ENCODE data around the gene ARMH3. TPM values are rescaled to one million over a fixed set of nuclear protein-coding genes. Genes with fewer than 3 reads are reported as not detected.

The ARMH3 gene
- total and polyA plus RNA-seq, 2 experiments from 2014 or later = 8.7 to 11.1 TPM

DNA sequence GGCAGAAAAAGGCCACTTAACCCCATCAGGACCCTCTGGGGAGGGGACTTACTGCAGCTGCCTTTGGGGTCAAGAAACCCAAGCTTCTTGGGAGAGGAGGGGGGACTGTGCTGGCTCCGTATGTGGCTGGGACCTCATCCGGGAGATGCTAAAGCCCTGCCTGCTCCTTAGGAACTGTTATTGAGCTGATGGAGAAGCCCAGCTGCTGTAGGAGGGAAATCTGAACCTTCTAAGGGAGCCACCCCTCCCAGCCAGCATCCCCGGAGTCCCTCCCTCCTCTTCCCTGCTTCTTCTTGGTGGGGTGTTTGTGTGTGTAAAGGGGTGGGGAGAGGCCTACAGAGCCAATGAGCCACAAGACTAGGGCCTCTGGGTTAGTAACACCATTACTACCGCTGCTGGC, 220.6 kb downstream of the ARMH3 start:
- TF ChIP-seq POLR2AphosphoS5 (IDR thresholded peaks at IDR 0.05; ENCODE audit: low read depth) (no peak), EZH2 (IDR thresholded peaks at IDR 0.05; ENCODE audit: low read depth, unreplicated experiment) (no peak), EZH2phosphoT487 (IDR thresholded peaks at IDR 0.05; ENCODE audit: unreplicated experiment) (no peak), JUNB (IDR thresholded peaks at IDR 0.05; ENCODE audit: unreplicated experiment) (no peak), STAT1 (IDR thresholded peaks at IDR 0.05; ENCODE audit: unreplicated experiment) (no peak), ZNF114 (CRISPR knock-in tag; IDR thresholded peaks at IDR 0.05) (no peak), NANOG (IDR thresholded peaks at IDR 0.05; ENCODE audit: borderline replicate concordance) (no peak), ZNF331 (CRISPR knock-in tag; IDR thresholded peaks at IDR 0.05; ENCODE audit: low read depth) (no peak), CREB1 (CRISPR knock-in tag; IDR thresholded peaks at IDR 0.05; ENCODE audit: low read depth) (no peak)
- TF ChIP-seq, protein P1, sequence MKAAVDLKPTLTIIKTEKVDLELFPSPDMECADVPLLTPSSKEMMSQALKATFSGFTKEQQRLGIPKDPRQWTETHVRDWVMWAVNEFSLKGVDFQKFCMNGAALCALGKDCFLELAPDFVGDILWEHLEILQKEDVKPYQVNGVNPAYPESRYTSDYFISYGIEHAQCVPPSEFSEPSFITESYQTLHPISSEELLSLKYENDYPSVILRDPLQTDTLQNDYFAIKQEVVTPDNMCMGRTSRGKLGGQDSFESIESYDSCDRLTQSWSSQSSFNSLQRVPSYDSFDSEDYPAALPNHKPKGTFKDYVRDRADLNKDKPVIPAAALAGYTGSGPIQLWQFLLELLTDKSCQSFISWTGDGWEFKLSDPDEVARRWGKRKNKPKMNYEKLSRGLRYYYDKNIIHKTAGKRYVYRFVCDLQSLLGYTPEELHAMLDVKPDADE (IDR thresholded peaks at IDR 0.05) = no peak
- TF ChIP-seq, protein P2, sequence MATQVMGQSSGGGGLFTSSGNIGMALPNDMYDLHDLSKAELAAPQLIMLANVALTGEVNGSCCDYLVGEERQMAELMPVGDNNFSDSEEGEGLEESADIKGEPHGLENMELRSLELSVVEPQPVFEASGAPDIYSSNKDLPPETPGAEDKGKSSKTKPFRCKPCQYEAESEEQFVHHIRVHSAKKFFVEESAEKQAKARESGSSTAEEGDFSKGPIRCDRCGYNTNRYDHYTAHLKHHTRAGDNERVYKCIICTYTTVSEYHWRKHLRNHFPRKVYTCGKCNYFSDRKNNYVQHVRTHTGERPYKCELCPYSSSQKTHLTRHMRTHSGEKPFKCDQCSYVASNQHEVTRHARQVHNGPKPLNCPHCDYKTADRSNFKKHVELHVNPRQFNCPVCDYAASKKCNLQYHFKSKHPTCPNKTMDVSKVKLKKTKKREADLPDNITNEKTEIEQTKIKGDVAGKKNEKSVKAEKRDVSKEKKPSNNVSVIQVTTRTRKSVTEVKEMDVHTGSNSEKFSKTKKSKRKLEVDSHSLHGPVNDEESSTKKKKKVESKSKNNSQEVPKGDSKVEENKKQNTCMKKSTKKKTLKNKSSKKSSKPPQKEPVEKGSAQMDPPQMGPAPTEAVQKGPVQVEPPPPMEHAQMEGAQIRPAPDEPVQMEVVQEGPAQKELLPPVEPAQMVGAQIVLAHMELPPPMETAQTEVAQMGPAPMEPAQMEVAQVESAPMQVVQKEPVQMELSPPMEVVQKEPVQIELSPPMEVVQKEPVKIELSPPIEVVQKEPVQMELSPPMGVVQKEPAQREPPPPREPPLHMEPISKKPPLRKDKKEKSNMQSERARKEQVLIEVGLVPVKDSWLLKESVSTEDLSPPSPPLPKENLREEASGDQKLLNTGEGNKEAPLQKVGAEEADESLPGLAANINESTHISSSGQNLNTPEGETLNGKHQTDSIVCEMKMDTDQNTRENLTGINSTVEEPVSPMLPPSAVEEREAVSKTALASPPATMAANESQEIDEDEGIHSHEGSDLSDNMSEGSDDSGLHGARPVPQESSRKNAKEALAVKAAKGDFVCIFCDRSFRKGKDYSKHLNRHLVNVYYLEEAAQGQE (IDR thresholded peaks at IDR 0.05; ENCODE audit: unreplicated experiment) = no peak
- TF ChIP-seq, protein P3, sequence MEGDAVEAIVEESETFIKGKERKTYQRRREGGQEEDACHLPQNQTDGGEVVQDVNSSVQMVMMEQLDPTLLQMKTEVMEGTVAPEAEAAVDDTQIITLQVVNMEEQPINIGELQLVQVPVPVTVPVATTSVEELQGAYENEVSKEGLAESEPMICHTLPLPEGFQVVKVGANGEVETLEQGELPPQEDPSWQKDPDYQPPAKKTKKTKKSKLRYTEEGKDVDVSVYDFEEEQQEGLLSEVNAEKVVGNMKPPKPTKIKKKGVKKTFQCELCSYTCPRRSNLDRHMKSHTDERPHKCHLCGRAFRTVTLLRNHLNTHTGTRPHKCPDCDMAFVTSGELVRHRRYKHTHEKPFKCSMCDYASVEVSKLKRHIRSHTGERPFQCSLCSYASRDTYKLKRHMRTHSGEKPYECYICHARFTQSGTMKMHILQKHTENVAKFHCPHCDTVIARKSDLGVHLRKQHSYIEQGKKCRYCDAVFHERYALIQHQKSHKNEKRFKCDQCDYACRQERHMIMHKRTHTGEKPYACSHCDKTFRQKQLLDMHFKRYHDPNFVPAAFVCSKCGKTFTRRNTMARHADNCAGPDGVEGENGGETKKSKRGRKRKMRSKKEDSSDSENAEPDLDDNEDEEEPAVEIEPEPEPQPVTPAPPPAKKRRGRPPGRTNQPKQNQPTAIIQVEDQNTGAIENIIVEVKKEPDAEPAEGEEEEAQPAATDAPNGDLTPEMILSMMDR (conservative IDR thresholded peaks at IDR 0.05; ENCODE audit: low read depth in 2 of 2) = no peak
- TF ChIP-seq, protein P4, sequence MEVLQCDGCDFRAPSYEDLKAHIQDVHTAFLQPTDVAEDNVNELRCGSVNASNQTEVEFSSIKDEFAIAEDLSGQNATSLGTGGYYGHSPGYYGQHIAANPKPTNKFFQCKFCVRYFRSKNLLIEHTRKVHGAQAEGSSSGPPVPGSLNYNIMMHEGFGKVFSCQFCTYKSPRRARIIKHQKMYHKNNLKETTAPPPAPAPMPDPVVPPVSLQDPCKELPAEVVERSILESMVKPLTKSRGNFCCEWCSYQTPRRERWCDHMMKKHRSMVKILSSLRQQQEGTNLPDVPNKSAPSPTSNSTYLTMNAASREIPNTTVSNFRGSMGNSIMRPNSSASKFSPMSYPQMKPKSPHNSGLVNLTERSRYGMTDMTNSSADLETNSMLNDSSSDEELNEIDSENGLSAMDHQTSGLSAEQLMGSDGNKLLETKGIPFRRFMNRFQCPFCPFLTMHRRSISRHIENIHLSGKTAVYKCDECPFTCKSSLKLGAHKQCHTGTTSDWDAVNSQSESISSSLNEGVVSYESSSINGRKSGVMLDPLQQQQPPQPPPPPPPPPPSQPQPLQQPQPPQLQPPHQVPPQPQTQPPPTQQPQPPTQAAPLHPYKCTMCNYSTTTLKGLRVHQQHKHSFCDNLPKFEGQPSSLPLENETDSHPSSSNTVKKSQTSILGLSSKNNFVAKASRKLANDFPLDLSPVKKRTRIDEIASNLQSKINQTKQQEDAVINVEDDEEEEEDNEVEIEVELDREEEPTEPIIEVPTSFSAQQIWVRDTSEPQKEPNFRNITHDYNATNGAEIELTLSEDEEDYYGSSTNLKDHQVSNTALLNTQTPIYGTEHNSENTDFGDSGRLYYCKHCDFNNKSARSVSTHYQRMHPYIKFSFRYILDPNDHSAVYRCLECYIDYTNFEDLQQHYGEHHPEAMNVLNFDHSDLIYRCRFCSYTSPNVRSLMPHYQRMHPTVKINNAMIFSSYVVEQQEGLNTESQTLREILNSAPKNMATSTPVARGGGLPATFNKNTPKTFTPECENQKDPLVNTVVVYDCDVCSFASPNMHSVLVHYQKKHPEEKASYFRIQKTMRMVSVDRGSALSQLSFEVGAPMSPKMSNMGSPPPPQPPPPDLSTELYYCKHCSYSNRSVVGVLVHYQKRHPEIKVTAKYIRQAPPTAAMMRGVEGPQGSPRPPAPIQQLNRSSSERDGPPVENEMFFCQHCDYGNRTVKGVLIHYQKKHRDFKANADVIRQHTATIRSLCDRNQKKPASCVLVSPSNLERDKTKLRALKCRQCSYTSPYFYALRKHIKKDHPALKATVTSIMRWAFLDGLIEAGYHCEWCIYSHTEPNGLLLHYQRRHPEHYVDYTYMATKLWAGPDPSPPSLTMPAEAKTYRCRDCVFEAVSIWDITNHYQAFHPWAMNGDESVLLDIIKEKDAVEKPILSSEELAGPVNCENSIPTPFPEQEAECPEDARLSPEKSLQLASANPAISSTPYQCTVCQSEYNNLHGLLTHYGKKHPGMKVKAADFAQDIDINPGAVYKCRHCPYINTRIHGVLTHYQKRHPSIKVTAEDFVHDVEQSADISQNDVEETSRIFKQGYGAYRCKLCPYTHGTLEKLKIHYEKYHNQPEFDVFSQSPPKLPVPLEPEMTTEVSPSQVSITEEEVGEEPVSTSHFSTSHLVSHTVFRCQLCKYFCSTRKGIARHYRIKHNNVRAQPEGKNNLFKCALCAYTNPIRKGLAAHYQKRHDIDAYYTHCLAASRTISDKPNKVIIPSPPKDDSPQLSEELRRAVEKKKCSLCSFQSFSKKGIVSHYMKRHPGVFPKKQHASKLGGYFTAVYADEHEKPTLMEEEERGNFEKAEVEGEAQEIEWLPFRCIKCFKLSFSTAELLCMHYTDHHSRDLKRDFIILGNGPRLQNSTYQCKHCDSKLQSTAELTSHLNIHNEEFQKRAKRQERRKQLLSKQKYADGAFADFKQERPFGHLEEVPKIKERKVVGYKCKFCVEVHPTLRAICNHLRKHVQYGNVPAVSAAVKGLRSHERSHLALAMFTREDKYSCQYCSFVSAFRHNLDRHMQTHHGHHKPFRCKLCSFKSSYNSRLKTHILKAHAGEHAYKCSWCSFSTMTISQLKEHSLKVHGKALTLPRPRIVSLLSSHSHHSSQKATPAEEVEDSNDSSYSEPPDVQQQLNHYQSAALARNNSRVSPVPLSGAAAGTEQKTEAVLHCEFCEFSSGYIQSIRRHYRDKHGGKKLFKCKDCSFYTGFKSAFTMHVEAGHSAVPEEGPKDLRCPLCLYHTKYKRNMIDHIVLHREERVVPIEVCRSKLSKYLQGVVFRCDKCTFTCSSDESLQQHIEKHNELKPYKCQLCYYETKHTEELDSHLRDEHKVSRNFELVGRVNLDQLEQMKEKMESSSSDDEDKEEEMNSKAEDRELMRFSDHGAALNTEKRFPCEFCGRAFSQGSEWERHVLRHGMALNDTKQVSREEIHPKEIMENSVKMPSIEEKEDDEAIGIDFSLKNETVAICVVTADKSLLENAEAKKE (CRISPR knock-in tag; IDR thresholded peaks at IDR 0.05) = no peak
- Mint-ChIP-seq H3K27ac (0 out of 2 replicates have a peak overlapping the region, but pooled peaks have one; percentile 31), H3K4me3 (no peak overlapping the region), H3K4me1 (peaks cover 32% of the 10 kb centered on the region), H3K9me3 (no peaks in the 10 kb centered on the region; the same call in 2 of the 3 replicates), H3K27me3 (ENCODE audit: insufficient read depth, low read depth, poor library complexity) (peaks cover 26% of the 10 kb centered on the region), H3K36me3 (ENCODE audit: low read depth) (no peaks in the 10 kb centered on the region)
- no peaks in the 10 kb centered on the region for H3K27me3 ChIP-seq (ENCODE audit: insufficient read depth)
- no peaks in the 10 kb centered on the region for H3K36me3 ChIP-seq (ENCODE audit: insufficient read depth)
- no peaks in the 10 kb centered on the region for H3K9me2 ChIP-seq (ENCODE audit: insufficient read depth)
- H3K79me2 ChIP-seq (replicated peaks; ENCODE audit: insufficient read depth) = no peaks in the 10 kb centered on the region
- no peak overlapping the region for H3K4me2 ChIP-seq
- H4K20me1 ChIP-seq (replicated peaks; ENCODE audit: insufficient read depth) = no peaks in the 10 kb centered on the region; the same call in 1 of the 2 replicates
- H3K4me3 ChIP-seq = no peak overlapping the region
- DNase-seq (ENCODE audit: low spot score) (no peak), ATAC-seq (no peak)
- no peak overlapping the region for H2AFZ ChIP-seq
- peaks cover 16% of the 10 kb centered on the region for H3K4me1 ChIP-seq (ENCODE audit: insufficient read depth)
- H3F3A ChIP-seq (replicated peaks; ENCODE audit: low read depth) = peaks cover 7% of the 10 kb centered on the region
- H3K27ac ChIP-seq (ENCODE audit: low read depth) = no peak overlapping the region
